HG03064 (cell line): ENCODE data around the gene C1orf226.

Experiments
- ATAC-seq: cut with Tn5 transposase; IDR thresholded peaks from one replicate; pipeline ENCODE4 v1.9.1; 2021; ENCODE audit warnings: low read depth; ENCODE audit not compliant: unreplicated experiment

The C1orf226 gene

GRCh38 chr1:162365284-162366020 is 16.1 kb upstream of the C1orf226 start:
- ATAC-seq, result no peak

DNA sequence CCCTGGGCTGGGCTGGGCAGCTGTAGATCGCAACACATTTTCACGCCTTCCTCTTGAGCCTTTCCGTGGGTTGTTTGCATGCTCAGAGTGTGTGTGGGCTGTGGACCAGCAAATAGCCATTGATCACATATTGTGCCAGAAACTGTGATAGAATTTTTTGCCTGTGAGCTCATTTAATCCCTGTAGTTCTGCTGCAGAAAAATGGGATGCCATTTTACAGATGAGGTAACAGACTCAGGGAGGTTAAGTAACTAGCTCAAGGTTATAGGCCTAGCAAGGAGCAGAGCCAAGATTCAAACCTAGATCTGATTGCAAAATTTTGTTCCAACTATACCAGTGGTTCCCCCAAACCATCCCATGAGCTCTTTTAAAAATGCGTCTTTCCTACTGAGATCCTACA is 15.4 kb upstream of the C1orf226 start:
- ATAC-seq, result no peak

DNA sequence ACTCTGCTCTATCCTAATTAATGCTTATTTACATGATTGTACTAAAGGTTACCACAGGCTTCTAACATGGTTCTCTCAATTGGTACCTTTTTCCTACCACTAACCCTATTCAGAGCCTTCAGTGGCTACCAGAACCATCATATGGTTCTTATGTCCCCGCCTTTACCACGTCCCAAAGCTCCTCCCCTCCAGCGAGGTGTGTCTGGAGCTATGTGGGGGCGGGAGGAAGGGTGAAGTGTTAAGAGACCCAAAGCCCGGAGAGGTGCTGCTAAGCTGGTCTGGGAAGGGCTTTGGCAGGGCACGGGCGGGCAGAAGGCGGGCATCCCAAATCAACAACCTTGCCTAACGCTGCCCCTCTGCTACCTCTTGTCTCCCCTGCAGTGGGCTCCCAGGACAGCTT is 14.9 kb upstream of the C1orf226 start:
- no peak for ATAC-seq

DNA sequence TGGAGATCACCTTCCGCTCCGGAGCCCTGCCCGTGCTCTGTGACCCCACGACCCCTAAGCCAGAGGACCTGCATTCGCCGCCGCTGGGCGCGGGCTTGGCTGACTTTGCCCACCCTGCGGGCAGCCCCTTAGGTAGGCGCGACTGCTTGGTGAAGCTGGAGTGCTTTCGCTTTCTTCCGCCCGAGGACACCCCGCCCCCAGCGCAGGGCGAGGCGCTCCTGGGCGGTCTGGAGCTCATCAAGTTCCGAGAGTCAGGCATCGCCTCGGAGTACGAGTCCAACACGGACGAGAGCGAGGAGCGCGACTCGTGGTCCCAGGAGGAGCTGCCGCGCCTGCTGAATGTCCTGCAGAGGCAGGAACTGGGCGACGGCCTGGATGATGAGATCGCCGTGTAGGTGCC is 14.5 kb upstream of the C1orf226 start:
- ATAC-seq, result no peak

GRCh38 chr1:162367772-162368171 is 13.8 kb upstream of the C1orf226 start:
- ATAC-seq, result no peak

- no peak for ATAC-seq
Observed at GRCh38 chr1:162368451-162368850, 13.1 kb upstream of the C1orf226 start.

GRCh38 chr1:162369571-162369970 is 12.0 kb upstream of the C1orf226 start:
- no peak for ATAC-seq

DNA sequence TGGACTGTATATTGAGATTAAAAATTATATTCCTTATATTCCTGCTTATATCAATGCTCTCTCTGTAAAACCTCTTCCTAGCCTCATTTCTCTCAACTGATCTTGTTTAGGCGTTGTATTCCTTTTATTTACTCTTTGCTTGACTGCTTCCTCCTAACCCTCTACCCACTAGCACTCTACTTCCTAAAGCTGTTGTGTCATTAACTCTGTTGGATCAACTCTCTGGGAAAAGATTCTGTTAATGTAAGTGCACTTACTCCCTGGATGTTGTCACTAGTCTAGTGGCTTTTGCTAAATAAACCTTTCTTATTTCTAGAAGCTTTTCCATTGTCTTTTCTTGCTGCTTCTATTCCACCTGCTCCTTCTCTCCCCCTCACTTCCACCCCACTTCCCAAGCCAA is 11.4 kb upstream of the C1orf226 start:
- ATAC-seq, result no peak

- no peak for ATAC-seq
Observed at GRCh38 chr1:162370721-162371120, 10.8 kb upstream of the C1orf226 start.

DNA sequence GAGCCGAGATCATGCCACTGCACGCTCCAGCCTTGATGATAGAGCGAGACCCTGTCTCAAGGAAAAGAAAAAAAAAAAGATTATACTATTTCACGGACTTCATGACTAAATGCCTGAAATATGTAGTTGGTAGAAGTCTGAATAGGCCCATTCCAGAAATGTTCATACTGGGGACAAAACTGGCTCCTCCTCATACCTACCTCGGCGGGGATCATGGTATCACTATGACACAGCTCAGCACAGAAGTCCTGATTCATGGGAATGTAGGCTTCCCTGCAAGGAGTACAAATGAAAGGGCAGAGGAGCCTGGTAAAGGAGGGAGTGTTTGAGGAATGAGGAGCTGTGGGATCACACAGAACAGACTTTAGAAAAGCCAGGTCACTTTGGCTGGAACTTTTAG is 9.9 kb upstream of the C1orf226 start:
- ATAC-seq, result no peak

- ATAC-seq, result no peak
Observed at GRCh38 chr1:162372159-162373071, 9.1 kb upstream of the C1orf226 start.

GRCh38 chr1:162373072-162373427 is 8.5 kb upstream of the C1orf226 start:
- no peak for ATAC-seq

DNA sequence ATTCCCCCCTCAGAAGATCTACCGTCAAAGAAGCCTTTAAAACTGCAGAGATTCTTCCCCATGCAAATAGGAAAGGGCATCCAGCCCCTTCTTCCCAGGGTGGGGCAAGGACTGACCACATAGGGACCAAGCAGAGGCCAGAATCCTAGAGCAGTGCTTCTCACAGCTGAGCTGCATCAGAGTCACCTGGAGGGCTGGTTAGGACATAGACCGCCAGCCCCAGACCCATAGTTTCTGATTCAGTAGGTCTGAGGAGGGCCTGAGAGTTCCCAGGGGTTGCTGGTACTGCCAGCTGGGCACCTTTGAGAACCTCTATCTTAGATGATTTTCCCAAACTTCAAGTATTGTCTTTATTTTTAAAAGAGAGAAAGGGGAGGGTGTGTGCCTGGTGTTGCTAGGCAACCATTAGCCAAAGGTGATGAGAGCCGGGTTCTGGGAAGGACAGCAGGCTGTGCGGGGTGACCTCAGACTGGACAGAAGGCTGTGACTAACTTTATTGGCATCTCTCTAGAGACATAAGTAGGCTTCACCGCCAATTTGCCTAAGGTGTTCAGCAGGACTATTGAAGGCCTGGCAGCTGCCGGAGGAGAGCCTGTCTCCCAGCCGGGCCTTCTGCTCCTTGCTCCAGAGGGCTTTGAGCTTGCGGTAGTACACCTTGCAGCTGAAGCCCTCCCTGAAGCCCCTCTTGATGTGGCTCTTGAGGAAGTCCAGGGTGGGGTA is 7.8 kb upstream of the C1orf226 start:
- ATAC-seq, result no peak

DNA sequence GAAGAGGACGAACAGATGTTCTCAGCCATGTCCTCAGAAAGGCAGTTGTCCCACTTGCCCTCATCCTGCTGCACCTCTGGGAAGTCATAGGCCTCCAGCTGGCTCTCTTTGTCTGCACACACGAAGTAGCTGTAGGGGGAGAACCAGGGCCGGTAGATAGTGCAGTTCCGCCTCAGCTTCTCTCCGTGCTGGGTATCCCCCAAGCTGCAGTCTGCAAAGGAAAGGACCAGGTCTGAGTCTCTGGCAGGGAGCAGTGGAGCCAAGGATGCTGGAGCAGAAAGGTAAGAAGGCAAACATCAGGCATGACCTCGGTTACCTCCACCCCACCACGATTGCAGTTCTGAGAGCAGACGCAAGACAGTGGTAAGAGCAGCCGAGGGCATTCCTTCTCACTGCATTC is 7.1 kb upstream of the C1orf226 start:
- ATAC-seq, result no peak

- ATAC-seq, result no peak
Observed at GRCh38 chr1:162375463-162375862, 6.1 kb upstream of the C1orf226 start.

DNA sequence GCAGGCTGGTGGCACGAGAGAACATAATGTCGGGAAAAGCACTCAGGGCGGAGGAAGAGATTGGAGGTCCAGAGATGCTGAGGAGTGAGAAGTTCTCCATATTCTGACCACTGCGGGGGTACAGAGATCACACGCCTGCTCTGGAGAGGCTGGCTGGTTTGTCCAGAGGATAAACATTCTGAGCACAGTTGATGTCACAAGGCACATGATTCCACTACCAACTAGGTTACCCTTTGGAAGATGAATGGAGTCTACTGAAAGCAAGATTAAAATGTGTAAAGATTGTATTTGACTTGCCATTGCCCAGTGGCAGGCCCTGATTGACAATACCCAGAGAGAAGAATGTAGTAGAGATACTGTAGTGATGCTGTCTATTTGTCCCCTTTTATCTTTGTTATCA is 4.8 kb upstream of the C1orf226 start, which contains the start of gene SPATA46:
Gene SPATA46 (minus strand): TSS at position 164 of the 400 bp plus-strand sequence. CDS start 64 bp downstream, at position 100.
- ATAC-seq, result no peak

DNA sequence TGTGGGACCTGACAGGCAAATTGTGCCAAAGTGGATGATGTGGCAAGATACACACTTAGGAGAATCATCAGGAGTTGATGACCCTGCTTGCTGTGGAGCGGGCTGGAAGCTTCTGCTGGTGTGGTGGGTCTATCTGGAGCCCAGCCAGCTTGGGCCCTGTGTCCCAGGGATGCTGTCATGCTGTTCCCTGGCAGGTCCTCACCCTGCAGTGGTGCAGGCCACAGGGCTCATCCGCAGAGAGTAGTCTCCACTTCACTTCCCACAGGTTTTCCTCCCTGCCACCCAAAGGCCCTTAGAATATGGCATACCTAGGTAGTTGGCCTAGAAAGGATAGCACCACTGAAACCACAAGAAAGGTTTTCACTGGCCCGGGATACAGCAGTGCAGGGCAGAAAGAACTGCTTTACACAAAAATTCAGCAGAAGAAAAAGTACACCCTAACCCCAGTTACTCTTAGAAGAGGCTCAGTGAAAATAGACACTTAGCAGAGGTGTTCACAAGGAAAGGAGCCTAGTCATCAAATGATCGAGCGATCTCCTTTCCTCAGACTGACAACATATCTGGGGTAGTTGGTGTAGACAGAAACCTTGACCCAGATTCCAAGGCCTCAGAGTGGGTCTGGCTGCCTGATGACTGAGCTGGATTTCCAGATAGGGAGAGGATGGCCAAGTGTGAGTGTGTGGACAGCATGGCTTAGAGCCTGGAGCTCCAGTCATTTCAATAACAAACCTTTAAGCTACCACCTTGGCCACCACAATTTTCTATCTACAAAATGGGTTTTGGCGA is 1.3 kb upstream of the C1orf226 start:
- no peak for ATAC-seq

- no peak for ATAC-seq
Observed at GRCh38 chr1:162381941-162382750, 618 bp downstream of the C1orf226 start.

GRCh38 chr1:162383091-162383490 is 1.6 kb downstream of the C1orf226 start:
- no peak for ATAC-seq

DNA sequence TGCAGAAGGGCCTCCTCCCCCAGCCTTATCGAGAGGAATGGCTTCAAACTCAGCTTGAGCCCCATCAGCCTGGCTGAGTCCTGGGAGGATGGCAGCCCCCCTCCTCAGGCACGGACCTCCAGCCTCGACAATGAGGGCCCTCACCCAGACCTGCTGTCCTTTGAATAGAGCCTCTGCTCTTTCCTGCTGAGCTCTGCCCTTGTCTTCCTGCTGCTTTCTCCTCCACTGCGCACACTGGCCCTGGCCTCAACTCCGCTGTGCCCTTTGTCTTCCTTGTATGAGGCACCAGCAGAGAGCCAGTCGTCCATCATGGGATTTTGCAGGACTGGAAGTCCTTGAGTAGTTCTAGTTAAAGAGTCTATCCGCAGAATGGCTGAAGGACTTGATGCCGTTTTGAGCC is 2.0 kb downstream of the C1orf226 start:
- ATAC-seq, result no peak
